ENCODE data around the gene SPARCL1. TPM values are rescaled to one million over a fixed set of nuclear protein-coding genes. Genes with fewer than 3 reads are reported as not detected.
A peak's percentile ranks its signal among the peaks of the same experiment; 100 is the strongest.

The SPARCL1 gene
- total RNA-seq, 1 donor from 2014 or later = not detected

DNA sequence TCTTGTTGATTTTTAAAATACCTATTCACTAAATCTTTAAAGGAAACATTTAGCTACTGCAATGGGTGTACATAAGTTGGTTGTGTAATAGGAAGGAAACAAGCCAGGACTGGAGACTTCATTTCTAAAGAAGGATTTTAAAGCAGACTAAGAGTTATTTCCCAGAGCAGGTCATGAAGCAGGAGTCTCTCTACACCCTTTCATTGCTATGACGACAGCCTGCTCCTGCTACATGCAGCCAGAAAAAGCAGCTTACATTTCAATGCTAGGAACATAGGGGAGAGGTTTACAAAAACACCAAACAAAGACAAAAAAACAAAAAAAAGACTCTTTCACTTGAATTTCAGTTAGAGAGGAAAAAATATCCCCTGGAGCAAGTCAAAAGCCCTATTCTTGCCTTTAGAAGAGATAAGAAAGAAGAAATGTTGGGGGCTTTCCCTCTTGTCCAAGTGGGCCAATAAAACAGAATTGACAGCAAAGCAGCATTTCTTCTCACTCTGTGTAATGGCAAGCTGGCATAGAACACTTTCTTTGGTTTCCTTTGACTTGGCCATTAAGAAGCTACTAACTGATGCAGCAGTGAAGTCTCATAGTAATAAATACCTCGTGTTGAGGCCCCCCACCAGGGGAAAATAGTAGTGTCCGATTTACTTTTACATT lies 3.4 kb downstream of the SPARCL1 start:
- DNase-seq (ENCODE audit: low read depth) = peak; percentile 86
- TF ChIP-seq, protein P1, sequence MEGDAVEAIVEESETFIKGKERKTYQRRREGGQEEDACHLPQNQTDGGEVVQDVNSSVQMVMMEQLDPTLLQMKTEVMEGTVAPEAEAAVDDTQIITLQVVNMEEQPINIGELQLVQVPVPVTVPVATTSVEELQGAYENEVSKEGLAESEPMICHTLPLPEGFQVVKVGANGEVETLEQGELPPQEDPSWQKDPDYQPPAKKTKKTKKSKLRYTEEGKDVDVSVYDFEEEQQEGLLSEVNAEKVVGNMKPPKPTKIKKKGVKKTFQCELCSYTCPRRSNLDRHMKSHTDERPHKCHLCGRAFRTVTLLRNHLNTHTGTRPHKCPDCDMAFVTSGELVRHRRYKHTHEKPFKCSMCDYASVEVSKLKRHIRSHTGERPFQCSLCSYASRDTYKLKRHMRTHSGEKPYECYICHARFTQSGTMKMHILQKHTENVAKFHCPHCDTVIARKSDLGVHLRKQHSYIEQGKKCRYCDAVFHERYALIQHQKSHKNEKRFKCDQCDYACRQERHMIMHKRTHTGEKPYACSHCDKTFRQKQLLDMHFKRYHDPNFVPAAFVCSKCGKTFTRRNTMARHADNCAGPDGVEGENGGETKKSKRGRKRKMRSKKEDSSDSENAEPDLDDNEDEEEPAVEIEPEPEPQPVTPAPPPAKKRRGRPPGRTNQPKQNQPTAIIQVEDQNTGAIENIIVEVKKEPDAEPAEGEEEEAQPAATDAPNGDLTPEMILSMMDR (IDR thresholded peaks at IDR 0.05; ENCODE audit: insufficient read depth, low read length, severe bottlenecking) = no peak
- no peak overlapping the region for H3K4me3 ChIP-seq (ENCODE audit: low read depth, low read length)
- no peaks in the 10 kb centered on the region for H3K36me3 ChIP-seq (ENCODE audit: control insufficient read depth, insufficient read depth, low read length)
- no peak for FAIRE-seq
- H3K27me3 ChIP-seq (ENCODE audit: control insufficient read depth, insufficient read depth, low read length) = no peaks in the 10 kb centered on the region

DNA sequence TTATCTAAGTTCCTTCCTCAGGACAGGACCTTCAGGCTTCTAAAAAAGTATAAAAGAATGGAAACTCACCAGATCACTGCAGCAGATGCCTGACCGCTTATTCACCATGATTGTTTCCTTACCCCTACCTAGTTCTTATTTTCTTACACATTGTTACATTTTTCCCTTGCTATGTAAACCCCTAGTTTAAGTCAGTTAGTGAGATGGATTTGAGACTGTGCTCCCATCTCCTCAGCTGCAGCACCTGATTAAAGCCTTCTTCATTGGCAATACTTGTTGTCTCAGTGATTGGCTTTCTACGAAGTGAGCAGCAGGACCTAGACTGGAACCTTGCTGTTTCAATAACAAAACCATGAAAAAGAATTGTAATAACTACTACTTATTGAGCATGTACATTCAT lies 4.7 kb downstream of the SPARCL1 start:
- TF ChIP-seq, protein P1 (IDR thresholded peaks at IDR 0.05; ENCODE audit: insufficient read depth, low read length, severe bottlenecking) = no peak
- no peaks in the 10 kb centered on the region for H3K27me3 ChIP-seq (ENCODE audit: control insufficient read depth, insufficient read depth, low read length)
- no peak overlapping the region for H3K4me3 ChIP-seq (ENCODE audit: low read depth, low read length)
- DNase-seq (ENCODE audit: low read depth) = no peak
- FAIRE-seq = no peak
- H3K36me3 ChIP-seq (ENCODE audit: control insufficient read depth, insufficient read depth, low read length) = no peaks in the 10 kb centered on the region

DNA sequence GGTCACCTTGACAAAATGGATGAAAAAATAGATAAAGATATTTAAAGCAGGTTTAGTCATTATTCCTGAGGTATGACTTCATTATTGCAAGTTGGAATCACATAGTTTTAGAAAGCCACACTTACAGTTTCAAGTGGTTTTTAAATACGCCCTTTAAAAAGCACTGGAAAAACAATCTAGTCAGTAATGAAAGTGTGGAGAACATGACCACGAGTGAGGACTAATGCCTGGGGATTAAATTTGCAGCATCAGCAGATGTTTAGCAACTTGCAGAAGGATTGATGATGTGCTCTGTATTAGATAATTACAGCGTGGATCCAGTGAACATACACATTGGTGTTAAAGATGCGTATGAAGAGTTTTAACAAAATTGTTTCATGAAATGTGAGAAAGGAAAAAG lies 5.9 kb downstream of the SPARCL1 start:
- no peaks in the 10 kb centered on the region for H3K27me3 ChIP-seq (ENCODE audit: control insufficient read depth, insufficient read depth, low read length)
- TF ChIP-seq, protein P1 (IDR thresholded peaks at IDR 0.05; ENCODE audit: insufficient read depth, low read length, severe bottlenecking) = no peak
- no peak for DNase-seq (ENCODE audit: low read depth)
- no peaks in the 10 kb centered on the region for H3K36me3 ChIP-seq (ENCODE audit: control insufficient read depth, insufficient read depth, low read length)
- no peak overlapping the region for H3K4me3 ChIP-seq (ENCODE audit: low read depth, low read length)
- FAIRE-seq = no peak

DNA sequence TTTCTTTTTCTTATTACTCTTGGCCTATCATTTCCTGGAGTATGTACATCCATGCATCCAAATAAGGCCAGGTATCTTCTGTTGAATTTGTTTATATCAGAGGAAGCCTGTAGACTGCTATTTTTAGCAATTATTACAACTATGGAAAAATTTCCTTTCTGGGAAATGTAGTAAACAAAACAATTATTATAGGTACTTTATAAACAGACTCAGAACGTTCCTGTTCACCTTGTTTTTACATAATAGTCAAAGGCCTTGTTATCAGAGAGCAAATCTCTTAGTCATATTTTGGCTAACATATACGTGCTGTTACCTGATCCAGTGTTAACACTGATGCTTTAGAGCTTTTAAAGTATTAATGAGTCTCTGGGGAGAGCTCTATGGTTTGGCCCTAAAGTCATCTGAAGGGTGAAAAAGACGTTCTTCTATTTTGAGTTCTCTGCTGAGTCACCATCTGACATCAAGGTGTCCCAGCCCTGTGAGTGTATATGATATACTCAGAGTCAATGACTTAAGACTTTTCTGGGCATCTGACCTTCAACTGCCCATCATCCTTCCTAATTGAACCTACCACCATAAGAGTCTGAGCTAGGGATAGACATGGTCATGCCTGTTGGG lies 7.3 kb downstream of the SPARCL1 start:
- Histone ChIP-seq H3K4me3 (ENCODE audit: low read depth, low read length) (no peak overlapping the region), H3K27me3 (ENCODE audit: control insufficient read depth, insufficient read depth, low read length) (no peaks in the 10 kb centered on the region), H3K36me3 (ENCODE audit: control insufficient read depth, insufficient read depth, low read length) (no peaks in the 10 kb centered on the region)
- TF ChIP-seq, protein P1 (IDR thresholded peaks at IDR 0.05; ENCODE audit: insufficient read depth, low read length, severe bottlenecking) = no peak
- FAIRE-seq (no peak), DNase-seq (ENCODE audit: low read depth) (peak; percentile 91)

DNA sequence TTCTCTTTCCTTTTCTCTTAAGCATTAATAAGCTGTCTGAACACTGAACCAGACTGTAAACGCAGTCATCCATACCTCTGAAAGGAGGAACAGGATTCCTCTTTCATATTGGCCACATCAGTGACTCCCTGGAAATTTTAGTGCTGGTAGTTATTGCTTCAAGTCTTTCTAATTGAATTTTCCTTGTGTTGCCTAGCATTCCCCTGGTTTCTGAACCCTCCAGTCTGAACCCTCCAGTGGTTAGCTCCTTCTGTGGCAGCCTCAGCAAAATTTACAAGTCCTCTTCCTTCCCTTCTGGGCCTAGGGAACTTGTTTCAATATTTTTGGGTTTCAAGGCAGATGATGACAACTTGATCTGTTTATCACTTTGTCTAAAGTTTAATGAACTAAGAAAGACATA lies 7.9 kb downstream of the SPARCL1 start:
- DNase-seq (ENCODE audit: low read depth) (no peak), FAIRE-seq (no peak)
- H3K4me3 ChIP-seq (ENCODE audit: low read depth, low read length) = no peak overlapping the region
- TF ChIP-seq, protein P1 (IDR thresholded peaks at IDR 0.05; ENCODE audit: insufficient read depth, low read length, severe bottlenecking) = no peak
- no peaks in the 10 kb centered on the region for H3K27me3 ChIP-seq (ENCODE audit: control insufficient read depth, insufficient read depth, low read length)
- H3K36me3 ChIP-seq (ENCODE audit: control insufficient read depth, insufficient read depth, low read length) = no peaks in the 10 kb centered on the region

Measured in bronchial epithelial cell (primary cell).